ENCODE data around the gene DIP2C.
"Not testable (repeated sequence)": the region's sequence is repeated elsewhere in the genome, so short reads cannot be mapped to it uniquely, and the experiment has no call there.

The DIP2C gene

DNA sequence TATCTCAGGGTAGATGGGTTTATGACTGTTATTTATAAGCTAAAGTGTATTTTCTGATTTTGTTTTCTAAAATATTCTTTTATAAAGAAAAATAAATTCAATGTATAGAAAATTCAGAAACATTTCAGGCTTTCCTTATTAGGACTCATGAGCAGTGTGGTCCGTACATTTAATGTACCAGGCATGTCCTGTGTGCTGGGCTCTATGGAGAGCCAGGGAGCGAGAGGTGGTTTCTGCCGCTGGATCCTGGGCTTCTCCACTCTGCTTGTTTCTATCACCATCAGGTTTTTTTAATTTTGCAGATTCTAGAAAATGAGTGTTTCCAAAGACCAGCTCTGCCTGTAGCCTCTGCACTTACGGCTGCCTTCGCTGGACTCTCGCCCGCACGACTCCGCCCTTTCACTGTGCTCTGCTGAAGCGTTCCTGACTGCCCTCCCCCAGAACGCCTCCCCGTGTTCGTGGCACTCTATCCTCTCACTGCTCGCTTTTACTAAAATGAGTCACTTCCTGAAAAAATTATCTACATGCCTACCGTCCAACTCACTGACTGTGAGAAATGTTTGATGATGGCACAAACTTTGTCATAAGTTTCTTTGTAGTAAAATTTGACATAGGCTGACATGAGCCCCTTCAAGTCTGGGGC, 365.7 kb downstream of the DIP2C start:
- no peak for DNase-seq (ENCODE audit: low spot score)

DNA sequence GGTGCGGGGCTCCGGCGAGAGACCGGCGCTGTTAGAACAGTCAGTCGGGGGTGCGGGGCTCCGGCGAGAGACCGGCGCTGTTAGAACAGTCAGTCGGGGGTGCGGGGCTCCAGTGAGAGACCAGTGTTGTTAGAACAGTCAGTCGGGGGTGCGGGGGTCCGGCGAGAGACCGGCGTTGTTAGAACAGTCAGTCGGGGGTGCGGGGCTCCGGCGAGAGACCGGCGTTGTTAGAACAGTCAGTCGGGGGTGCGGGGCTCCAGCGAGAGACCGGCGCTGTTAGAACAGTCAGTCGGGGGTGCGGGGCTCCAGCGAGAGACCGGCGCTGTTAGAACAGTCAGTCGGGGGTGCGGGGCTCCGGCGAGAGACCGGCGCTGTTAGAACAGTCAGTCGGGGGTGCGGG, 366.4 kb downstream of the DIP2C start:
- DNase-seq (ENCODE audit: low spot score) = not testable (repeated sequence)

DNA sequence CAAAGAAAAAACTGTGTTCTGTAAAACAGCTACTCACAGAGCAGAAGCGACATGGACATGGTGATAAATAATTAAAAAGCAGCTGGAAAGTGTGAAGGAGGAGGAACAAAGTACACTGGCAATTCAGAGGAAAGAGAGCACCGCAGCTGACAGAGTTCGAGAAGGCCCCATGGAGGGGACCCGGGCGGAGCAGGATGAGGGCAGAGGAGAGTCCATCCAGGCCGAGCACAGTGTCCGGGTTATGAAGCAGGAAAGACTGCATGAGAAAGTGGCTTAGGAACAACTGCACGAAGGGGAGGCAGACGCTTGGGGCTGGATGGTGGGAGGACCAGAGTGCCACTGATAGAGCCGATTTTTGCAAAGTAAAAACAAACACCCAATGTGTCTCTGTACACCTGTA, 368.7 kb downstream of the DIP2C start:
- DNase-seq (ENCODE audit: low spot score) = no peak

- no peak for DNase-seq (ENCODE audit: low spot score)
These were observed 371.5 kb downstream of the DIP2C start for GRCh38 chr10:317926-318325.

DNA sequence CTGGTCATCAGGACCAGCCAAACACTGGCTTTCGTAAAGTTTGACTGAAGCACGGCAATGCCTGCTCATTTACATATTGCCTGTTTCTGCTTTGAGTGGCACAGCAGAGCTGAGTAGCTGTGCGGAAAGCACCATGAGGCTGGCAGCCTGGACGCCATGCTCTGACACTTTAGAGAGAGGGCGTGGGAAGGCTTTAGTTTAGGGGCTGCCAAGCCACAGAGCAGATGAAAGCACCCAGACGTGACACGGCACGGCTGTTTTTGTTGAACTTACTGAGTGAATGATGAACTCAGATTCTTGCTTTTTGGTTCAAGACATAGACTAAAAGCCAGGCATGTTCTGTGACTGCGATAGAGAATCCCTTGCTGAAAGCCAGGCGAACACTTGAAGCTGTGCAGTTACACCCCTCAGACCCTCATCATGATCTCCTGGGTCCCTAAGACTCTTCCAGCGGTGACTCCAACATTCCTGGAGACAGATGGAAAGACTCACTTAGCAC, 372.1 kb downstream of the DIP2C start:
- no peak for DNase-seq (ENCODE audit: low spot score)

DNA sequence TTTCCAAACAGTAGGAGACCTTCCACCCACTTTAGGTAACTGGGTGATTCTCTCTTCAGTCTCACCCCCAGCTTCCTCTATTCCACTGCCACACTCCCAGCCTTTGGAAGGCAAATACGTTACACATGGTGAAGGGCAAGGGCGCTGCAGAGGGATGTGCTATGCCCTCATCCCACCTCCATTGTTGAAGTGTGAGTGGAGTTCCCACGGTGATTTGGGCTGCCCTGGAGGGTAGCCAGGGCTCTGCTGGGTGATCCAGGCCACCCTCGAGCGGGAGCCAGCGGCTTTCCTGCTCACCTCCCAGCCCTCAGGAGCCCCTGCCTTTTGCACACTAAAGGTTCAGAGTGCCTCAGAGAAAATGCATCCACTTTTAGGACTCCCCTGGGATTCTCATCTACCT, 373.1 kb downstream of the DIP2C start:
- DNase-seq (ENCODE audit: low spot score) = no peak

- DNase-seq (ENCODE audit: low spot score) = no peak
These were observed 374.6 kb downstream of the DIP2C start for GRCh38 chr10:314871-315270.

GRCh38 chr10:314381-314780, 375.1 kb downstream of the DIP2C start:
- DNase-seq (ENCODE audit: low spot score) = no peak

DNA sequence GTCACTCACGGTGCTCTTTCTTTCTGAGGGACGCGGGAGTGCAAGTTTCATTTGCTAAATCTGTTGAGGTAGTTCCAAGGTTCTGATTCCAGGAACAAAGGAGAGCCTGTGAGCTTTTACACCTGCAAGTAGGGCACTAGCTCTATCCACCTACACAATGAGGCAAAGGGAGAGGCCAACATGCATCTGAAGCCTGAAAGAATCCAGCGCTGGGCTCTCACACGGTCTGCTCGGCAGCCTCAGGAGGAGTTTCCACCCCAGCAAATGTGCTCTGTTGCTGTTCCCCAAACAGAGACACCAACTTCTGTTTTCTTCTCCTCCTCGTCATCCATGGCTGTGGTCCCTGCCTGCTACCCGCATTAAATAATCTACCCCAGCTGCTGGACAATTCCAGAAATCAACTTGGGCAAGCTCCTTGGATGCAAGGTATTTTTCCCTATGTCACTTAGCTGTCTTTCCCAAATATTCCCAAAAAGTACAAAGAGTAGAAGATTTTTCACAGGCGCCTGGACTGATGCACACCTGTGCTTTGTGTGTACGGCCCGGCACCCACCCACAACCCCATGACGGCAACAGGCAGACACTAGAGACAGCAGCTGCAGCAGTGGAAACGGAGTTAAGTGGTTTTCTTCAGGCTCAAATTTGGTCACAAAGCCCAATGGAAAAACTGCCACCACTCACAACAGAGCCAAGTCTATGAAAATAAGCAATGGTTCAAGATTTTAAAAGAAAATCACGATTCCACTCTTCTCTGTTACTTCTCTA, 377.4 kb downstream of the DIP2C start:
- no peak for DNase-seq (ENCODE audit: low spot score)

GRCh38 chr10:310976-311639, 378.4 kb downstream of the DIP2C start:
- no peak for DNase-seq (ENCODE audit: low spot score)

- no peak for DNase-seq (ENCODE audit: low spot score)
These were observed 379.1 kb downstream of the DIP2C start for GRCh38 chr10:310371-310770.

- DNase-seq (ENCODE audit: low spot score) = peak; percentile 47
These were observed 380.8 kb downstream of the DIP2C start for GRCh38 chr10:308572-309085.

- no peak for DNase-seq (ENCODE audit: low spot score)
These were observed 381.4 kb downstream of the DIP2C start for GRCh38 chr10:308101-308500.

- DNase-seq (ENCODE audit: low spot score) = no peak
These were observed 381.8 kb downstream of the DIP2C start for GRCh38 chr10:307659-308058.

- DNase-seq (ENCODE audit: low spot score) = no peak
These were observed 382.7 kb downstream of the DIP2C start for GRCh38 chr10:306675-307185.

- DNase-seq (ENCODE audit: low spot score) = no peak
These were observed 383.3 kb downstream of the DIP2C start for GRCh38 chr10:306007-306674.

- no peak for DNase-seq (ENCODE audit: low spot score)
These were observed 384.4 kb downstream of the DIP2C start for GRCh38 chr10:305034-305433.

DNA sequence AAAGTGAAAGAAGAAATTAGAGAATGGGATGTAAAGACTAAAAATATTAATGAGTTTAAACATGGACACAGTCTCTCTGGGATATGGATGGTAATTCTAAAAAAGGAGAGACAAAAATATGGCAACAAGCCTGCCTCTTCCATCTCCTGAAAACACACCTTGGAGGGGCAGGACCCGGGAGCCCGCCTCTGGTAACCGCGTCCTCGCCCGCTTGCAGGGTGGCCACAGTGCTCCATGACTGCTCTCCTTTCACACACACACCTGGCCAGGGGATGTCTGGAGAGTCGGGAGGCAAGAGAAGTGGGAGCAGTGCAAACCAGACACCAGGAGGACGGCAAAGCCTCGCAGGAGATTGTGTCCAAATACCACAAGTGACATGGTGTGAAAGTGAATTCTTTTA, 387.9 kb downstream of the DIP2C start:
- no peak for DNase-seq (ENCODE audit: low spot score)

- not testable (repeated sequence) for DNase-seq (ENCODE audit: low spot score)
These were observed 388.9 kb downstream of the DIP2C start for GRCh38 chr10:300580-300979.

- no peak for DNase-seq (ENCODE audit: low spot score)
These were observed 389.5 kb downstream of the DIP2C start for GRCh38 chr10:299969-300368.

DNA sequence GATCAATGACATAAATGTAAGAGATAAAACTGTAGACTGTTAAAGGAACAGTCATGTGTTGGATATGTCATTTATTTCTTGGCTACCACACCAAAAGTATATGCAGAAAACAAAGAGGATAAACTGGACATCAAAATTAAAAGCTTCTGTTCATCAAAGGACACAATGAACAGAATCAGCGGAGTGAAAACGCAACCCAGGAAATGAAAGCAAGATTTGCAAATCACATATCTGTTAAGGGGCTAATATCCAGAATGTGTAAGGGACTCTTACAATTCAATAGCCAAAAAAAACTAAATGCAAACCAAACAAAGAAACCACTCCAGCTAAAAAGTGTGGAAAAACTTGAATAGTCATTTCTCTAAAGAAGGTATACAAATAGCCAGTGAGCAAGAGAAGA, 390.0 kb downstream of the DIP2C start:
- DNase-seq (ENCODE audit: low spot score) = no peak

DNA sequence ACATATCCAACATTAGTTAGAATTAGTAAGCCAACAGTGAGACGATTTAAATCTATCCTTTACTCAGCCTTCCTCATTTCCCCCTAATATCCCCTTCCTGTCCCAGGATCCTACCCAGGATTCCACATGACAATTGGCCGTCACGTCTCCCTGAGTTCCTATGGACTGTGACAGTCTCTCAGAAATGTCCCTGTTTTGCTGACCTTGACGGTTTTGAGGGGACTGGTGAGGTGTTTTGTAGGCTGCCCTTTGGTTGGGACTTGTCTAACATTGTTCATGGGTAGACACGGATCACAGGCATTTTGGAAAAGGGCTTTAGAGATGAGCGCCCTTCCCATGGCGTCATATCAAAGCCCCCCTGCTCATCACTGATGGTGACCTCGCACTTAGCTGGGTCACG, 391.4 kb downstream of the DIP2C start:
- DNase-seq (ENCODE audit: low spot score) = no peak
